A673 (cell line): ENCODE data around the gene STOML2. TPM values are rescaled to one million over a fixed set of nuclear protein-coding genes. Genes with fewer than 3 reads are reported as not detected.

Experiments
- BruUV-seq: library from RNA; stranded (reverse); fragments of 400-500 nt; replicated peaks from 2 replicates; lab custom pipeline; 2021; lab: Mats Ljungman, UMichigan
- CTCF ChIA-PET: fragments of 300-600 bp; sonication (Branson Sonifier 250); formaldehyde crosslinking; loops from one replicate; lab custom pipeline; 2022; ENCODE audit warnings: antibody characterized with exemption; lab: Charles Lee
- POLR2A ChIA-PET: fragments of 300-600 bp; sonication (Branson Sonifier 250); formaldehyde crosslinking; loops from one replicate; lab custom pipeline; 2022; ENCODE audit warnings: antibody characterized with exemption; ENCODE audit not compliant: low non-redundant PET; lab: Charles Lee
- DNase-seq: peaks from one replicate; pipeline ENCODE4 v3.0.0-alpha.2; 2015; ENCODE audit warnings: low spot score
- H3K27ac ChIP-seq: fragments of 200-600 bp; sonication (generic); 2 replicates; pipeline ENCODE4 v1.5.1; 2016; ENCODE audit warnings: mixed run types, low read depth, mild to moderate bottlenecking, mixed read lengths, antibody characterized with exemption, low read length; ENCODE audit not compliant: poor library complexity, severe bottlenecking
- H3K27me3 ChIP-seq: fragments of 200-600 bp; sonication (generic); replicated peaks from 2 replicates; pipeline ENCODE4 v1.6.1; 2017; ENCODE audit warnings: mixed run types, low read depth, mild to moderate bottlenecking, mixed read lengths, antibody characterized with exemption, low read length; ENCODE audit not compliant: insufficient read depth, poor library complexity
- H3K36me3 ChIP-seq: fragments of 200-600 bp; sonication (generic); 2 replicates; pipeline ENCODE4 v1.6.1; 2016; ENCODE audit warnings: mixed run types, mild to moderate bottlenecking, mixed read lengths, antibody characterized with exemption, low read length; ENCODE audit not compliant: insufficient read depth, poor library complexity, severe bottlenecking
- H3K4me1 ChIP-seq: fragments of 200-600 bp; sonication (generic); 2 replicates; pipeline ENCODE4 v1.6.1; 2017; ENCODE audit warnings: mixed run types, mild to moderate bottlenecking, mixed read lengths, antibody characterized with exemption, low read length; ENCODE audit not compliant: insufficient read depth, poor library complexity, severe bottlenecking
- H3K4me3 ChIP-seq: fragments of 200-600 bp; sonication (generic); 2 replicates; pipeline ENCODE4 v1.5.1; 2016; ENCODE audit warnings: low read depth, mixed run types, mild to moderate bottlenecking, mixed read lengths, low read length; ENCODE audit not compliant: poor library complexity, severe bottlenecking
- H3K9me3 ChIP-seq: fragments of 200-600 bp; sonication (generic); 2 replicates; pipeline ENCODE4 v1.6.1; 2016; ENCODE audit warnings: mixed run types, low read depth, mild to moderate bottlenecking, mixed read lengths, antibody characterized with exemption, low read length; ENCODE audit not compliant: poor library complexity, severe bottlenecking
- EZH2 ChIP-seq: fragments of 200-600 bp; sonication (generic); IDR thresholded peaks from 2 replicates; pipeline ENCODE4 v1.6.1; 2017; ENCODE audit warnings: borderline replicate concordance, low read depth, mild to moderate bottlenecking, mixed read lengths, antibody characterized with exemption, low read length; ENCODE audit not compliant: poor library complexity, severe bottlenecking
- intact Hi-C: fragments of 100-400 bp; cut with micrococcal nuclease; formaldehyde crosslinking; loops from one replicate; pipeline ENCODE4 v1.10.0; 2022; ENCODE audit not compliant: unreplicated experiment
- total RNA-seq: library from RNA; stranded (reverse); gene quantifications from 2 replicates; pipeline ENCODE4 v1.2.3, GENCODE V29; 2021
- TF ChIP-seq, protein P1 (sequence below): fragments of 300-800, 200-600 bp; sonication (generic); conservative IDR thresholded peaks from 2 replicates; pipeline ENCODE4 v1.5.1; 2017; ENCODE audit warnings: low read depth, mild to moderate bottlenecking, antibody characterized with exemption, low read length, moderate library complexity, mixed read lengths

STOML2 gene
- total RNA-seq, 1 experiment from 2014 or later, result 200 TPM

DNA sequence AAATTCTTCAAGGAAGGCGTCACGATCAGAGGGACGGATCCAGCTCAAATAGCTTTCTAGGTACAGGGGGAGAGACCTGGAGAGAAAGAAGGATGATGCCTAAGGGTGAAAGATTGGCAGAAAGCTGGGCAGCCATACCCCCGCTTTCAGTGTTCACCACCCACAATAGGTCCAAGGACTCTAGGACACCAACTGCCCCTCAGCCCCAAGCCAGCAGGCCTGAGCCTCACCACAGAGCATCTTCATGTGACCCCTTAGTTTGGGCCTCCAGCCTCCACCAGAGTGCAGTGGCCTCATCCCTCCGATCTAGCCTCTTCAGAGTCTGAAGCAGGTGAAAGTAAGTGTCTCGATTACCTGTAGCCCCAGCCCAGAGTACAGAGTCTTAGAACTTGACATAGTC lies 28.8 kb downstream of the STOML2 start:
- BruUV-seq, result no TSS peak
- TF ChIP-seq, protein P1, sequence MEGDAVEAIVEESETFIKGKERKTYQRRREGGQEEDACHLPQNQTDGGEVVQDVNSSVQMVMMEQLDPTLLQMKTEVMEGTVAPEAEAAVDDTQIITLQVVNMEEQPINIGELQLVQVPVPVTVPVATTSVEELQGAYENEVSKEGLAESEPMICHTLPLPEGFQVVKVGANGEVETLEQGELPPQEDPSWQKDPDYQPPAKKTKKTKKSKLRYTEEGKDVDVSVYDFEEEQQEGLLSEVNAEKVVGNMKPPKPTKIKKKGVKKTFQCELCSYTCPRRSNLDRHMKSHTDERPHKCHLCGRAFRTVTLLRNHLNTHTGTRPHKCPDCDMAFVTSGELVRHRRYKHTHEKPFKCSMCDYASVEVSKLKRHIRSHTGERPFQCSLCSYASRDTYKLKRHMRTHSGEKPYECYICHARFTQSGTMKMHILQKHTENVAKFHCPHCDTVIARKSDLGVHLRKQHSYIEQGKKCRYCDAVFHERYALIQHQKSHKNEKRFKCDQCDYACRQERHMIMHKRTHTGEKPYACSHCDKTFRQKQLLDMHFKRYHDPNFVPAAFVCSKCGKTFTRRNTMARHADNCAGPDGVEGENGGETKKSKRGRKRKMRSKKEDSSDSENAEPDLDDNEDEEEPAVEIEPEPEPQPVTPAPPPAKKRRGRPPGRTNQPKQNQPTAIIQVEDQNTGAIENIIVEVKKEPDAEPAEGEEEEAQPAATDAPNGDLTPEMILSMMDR, result no peak
- TF ChIP-seq EZH2, result no peak
- no peak for DNase-seq
- Histone ChIP-seq H3K27me3 (no peaks in the 10 kb centered on the region), H3K4me1 (peaks cover 15% of the 10 kb centered on the region), H3K36me3 (peaks cover 42% of the 10 kb centered on the region), H3K9me3 (no peaks in the 10 kb centered on the region), H3K27ac (no peak overlapping the region), H3K4me3 (no peak overlapping the region)
- intact Hi-C loops, result no loop called here
- CTCF ChIA-PET, result no interaction called here
- POLR2A ChIA-PET, result no interaction called here

DNA sequence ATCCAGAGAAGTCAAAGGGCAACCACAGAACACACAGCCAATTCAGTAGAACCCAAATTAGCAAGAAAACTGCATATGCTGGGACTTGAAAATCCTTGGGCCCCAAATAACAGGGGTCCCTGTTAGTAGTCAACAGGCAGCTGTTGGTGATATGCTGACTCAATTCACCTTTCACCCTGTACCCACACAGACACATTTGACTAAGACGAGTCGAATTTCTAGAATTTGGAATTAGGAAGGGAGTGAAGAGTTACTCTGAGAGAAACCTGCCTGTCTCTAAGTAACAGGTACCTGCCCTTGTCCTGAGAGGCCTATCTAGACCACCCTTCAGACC lies 29.7 kb downstream of the STOML2 start:
- BruUV-seq, result TSS peak; percentile 95
- Histone ChIP-seq H3K4me1 (peaks cover 11% of the 10 kb centered on the region), H3K4me3 (peak overlapping the region; percentile 10), H3K9me3 (no peaks in the 10 kb centered on the region), H3K36me3 (peaks cover 50% of the 10 kb centered on the region), H3K27ac (peak overlapping the region; percentile 76), H3K27me3 (no peaks in the 10 kb centered on the region)
- intact Hi-C loops, result no loop called here
- ChIA-PET CTCF (no interaction called here), POLR2A (no interaction called here)
- TF ChIP-seq, protein P1, result no peak
- no peak for DNase-seq

DNA sequence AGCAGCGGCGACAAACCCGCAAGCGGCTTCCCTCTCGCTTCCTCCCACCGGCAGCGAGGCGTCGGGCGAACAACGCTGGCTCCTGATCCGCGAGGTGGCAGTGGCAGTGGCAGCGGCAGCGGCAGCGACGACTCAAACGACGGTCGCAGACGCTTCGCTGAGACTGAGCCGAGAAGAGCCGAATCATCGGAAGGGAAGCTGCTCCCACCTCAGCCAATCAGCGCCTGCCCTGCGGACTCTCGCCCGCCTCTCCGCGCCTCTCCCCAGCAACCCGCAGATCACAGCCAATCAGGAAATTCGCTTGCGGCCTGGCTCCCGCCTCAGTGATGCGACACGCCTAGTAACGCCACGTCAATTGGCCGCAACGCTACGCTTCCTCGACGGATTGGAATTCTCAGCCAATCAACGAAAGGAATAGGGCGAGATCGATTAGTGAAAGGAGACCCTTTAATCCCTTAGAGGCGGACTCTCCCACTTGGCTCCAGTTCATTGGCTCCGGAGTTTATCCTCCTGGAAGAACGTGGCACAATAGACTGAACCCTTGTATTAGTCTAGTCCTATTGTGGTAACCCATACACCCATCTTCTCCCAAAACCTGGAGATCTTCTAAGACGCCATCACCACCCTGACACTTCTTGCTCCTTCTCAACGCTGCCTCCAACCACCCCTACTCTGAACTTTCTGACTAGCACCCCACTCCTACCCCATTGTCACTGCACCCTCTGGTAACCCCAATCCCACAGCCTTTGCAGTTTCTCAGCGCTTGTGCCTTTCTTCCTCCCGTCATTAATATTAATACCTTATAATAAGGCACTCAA lies 30.3 kb downstream of the STOML2 start, which contains the start of gene VCP:
VCP (minus strand) TSS at position 165 of the 818 bp plus-strand sequence. CDS start 272 bp downstream, outside the sequence.
- H3K27me3 ChIP-seq, result no peaks in the 10 kb centered on the region
- peaks cover 56% of the 10 kb centered on the region for H3K36me3 ChIP-seq
- no peak for TF ChIP-seq EZH2
- DNase-seq, result peak; percentile 100
- ChIA-PET CTCF (no interaction called here), POLR2A (interaction anchor here (0.5 to 0.8 kb wide), 2 partner anchors 8 to 30 kb away, joined by 4 read pairs; partner anchors contain the start of gene STOML2)
- H3K9me3 ChIP-seq, result no peaks in the 10 kb centered on the region
- H3K4me3 ChIP-seq, result peak within 1 kb of the TSS; percentile 98
- intact Hi-C loops, result no loop called here
- peak within 1 kb of the TSS; percentile 100 for H3K27ac ChIP-seq
- peaks cover 6% of the 10 kb centered on the region for H3K4me1 ChIP-seq
- BruUV-seq, result no TSS peak
